KG1 (cell line): ENCODE measurements around the gene RPGRIP1L.
"Not testable (repeated sequence)": the region's sequence is repeated elsewhere in the genome, so short reads cannot be mapped to it uniquely, and the experiment has no call there.

ENCODE experiments used
- DNase-seq: peaks from one replicate; lab custom pipeline; 2025; lab: John Stamatoyannopoulos, UW

RPGRIP1L gene

DNA sequence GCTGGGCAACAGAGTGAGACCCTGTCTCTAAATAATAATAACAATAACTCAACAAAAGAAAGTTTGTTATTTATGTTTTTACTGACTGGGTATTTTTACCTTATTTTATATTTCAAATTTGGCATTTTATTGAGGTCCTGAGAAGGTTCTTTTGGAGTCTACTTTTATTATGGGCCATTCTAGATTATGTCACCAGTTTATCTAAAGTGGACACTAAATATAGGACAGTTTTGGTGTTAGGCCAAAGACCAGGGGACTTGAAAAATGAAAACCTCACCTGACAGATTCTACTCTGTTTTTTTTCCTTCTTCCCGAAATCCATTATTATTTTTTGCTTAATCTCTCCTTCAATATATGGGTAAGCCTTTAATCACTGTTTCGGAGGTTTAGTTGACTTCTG lies 8.4 kb upstream of the RPGRIP1L start:
- no peak for DNase-seq

DNA sequence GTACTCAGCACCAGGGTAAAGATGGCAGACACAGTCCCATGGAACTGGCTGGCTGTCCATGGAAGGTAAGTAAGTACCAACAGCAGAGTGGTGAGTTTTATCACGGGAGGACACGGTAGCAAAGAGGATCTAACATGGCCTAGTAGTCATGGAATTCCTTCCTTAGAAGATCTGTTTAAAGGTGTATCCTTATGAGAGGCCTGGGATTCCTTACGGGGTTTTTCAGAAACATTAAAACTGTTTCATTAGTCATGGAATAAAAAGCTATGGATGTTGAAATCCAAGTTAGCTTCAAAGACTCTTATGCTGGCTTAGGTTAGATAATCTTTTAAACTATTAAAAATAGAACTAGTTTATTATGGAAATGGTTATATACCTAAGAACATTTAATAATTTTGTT lies 7.7 kb upstream of the RPGRIP1L start:
- no peak for DNase-seq

- DNase-seq, result no peak
Measured at GRCh38 chr16:53708490-53708889, 4.8 kb upstream of the RPGRIP1L start.

- no peak for DNase-seq
Measured at GRCh38 chr16:53707671-53708070, 4.0 kb upstream of the RPGRIP1L start.

DNA sequence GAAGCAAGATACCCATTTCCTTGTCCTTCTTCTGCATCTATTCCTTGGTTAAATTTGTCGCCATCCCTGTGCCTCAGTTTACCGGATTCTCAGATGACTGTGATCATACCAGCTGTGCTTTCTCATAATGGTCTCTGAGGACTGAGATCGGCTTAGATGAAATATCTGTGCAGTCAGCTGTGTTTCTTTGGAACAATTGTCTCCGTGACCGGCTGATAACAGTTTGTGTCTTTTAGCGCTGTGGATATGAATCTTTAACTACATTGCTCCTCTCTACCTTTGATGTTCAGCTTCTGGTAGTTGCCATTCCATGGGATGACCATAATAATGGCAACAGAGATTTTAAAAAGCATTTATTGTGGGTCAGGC lies 770 bp upstream of the RPGRIP1L start:
- DNase-seq, result no peak

GRCh38 chr16:53698271-53698670 lies 5.4 kb downstream of the RPGRIP1L start:
- not testable (repeated sequence) for DNase-seq

DNA sequence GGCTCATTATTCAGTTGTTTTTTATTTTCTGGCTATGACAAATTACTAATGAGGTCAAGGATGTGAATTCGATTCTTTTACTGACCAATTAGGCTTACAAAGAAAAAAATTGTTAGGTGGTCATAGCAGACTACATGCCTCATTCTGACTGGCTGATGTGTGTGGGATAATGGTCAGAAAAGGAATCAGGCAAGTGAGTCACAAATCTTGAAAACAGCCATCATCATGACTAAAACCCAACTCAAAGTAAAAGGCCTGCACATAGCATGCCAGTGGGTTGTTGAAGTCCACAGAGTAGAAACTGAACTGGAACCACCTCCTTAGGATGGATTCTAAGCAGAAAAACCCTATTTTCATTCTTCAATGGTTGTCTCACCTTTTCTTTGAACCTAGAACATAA lies 8.6 kb downstream of the RPGRIP1L start:
- DNase-seq, result no peak

DNA sequence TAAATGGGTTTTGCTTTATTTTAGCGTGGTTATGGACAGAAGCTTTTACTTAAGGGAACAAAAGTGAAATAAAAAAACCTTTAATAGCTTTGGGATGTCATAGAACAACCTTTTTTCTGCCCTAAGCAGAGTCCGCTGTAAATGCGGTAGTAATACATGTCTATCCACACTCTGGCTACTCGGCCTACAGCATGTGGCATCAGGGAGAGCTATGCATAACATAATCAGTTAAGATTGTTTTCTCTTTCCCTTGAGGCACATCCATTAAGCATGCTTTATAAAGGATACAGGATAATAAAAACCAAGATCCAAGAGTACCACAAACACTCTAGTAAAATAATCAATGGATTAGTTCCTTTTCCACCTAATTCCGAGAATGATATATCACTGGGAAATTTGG lies 10.3 kb downstream of the RPGRIP1L start:
- no peak for DNase-seq

DNA sequence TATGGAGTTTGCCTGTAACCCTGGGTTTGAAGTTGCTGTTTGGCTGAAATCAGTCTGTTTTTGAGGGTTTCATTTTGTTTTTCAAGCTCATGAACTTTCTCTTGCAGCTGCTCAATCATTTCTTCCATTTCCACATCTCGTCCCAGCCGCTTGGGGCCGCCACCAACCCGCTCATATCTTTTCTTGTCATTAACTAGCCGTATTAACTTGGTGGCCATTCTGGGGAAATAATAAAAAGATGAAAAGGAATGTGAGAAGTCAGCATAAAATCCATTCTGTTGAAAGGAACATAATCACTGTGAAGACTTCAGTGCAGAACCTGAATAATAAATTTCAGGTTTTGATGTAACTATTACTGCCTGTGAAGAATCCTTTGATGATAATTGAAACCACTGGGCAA lies 11.5 kb downstream of the RPGRIP1L start:
- DNase-seq, result no peak

DNA sequence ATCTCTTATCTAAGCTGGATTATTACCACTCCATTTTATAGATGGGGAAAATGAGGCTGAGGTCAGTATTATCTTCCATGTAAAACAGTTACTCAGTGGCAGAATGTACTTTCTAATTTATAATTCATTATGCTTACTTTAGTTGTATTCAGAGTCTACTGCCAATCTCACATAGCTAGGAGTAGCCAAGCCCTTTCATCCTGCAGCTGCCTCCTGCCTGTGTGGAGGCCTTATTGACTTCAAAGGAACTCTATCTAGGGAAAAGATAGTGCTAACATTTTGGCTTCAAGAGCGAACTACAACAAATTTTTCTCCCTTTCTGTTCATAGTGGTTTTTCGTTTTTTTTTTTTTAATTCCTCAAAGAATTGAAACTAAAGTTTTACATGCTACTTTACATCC lies 12.9 kb downstream of the RPGRIP1L start:
- no peak for DNase-seq

GRCh38 chr16:53689636-53690035 lies 14.0 kb downstream of the RPGRIP1L start:
- no peak for DNase-seq

- no peak for DNase-seq
Measured at GRCh38 chr16:53686710-53687109, 16.9 kb downstream of the RPGRIP1L start.

- not testable (repeated sequence) for DNase-seq
Measured at GRCh38 chr16:53685334-53685733, 18.3 kb downstream of the RPGRIP1L start.

- DNase-seq, result no peak
Measured at GRCh38 chr16:53681354-53681753, 22.3 kb downstream of the RPGRIP1L start.

DNA sequence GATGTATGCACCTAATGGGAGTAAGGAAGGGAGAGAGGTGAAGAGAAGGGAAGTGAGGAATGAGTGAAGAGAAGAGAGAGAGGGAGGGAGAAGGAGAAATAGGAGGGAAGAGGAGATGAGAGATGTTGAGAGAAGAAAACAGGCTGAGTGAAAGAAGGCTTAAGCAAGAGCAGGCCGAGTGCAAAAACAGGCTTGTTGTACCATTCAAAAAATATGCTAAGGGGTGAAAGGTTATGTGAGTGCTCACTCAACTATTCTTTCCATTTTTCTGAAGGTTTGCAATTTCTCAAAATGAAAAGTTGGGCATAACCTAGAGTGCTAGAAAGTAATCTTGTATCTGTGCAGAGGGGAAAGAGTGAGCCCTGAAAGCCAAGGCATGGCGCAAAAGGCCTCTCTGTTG lies 22.9 kb downstream of the RPGRIP1L start:
- no peak for DNase-seq

GRCh38 chr16:53678756-53679343 lies 24.8 kb downstream of the RPGRIP1L start:
- no peak for DNase-seq

GRCh38 chr16:53678155-53678554 lies 25.5 kb downstream of the RPGRIP1L start:
- DNase-seq, result no peak

- no peak for DNase-seq
Measured at GRCh38 chr16:53673189-53673588, 30.5 kb downstream of the RPGRIP1L start.

DNA sequence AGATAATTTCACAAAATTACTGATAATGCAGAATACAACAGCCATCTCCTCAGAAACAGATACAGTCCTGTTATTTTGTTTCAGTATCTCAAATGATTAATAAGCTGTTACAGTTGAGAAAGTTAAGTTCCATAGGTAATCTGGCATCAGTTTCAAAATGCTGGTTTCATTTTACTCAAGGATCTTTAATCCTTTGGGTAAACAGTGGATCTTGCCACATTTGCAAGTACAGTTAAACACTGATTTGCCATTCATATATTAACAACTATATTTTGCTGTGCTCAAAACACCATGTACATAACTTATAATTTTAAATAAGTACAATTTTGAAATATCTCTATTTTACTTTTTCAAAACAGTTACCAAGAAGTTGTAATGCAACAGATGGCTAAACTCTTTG lies 31.2 kb downstream of the RPGRIP1L start:
- no peak for DNase-seq

- no peak for DNase-seq
Measured at GRCh38 chr16:53668869-53669268, 34.8 kb downstream of the RPGRIP1L start.

- DNase-seq, result no peak
Measured at GRCh38 chr16:53666786-53667415, 36.8 kb downstream of the RPGRIP1L start.

- DNase-seq, result no peak
Measured at GRCh38 chr16:53664724-53665345, 38.8 kb downstream of the RPGRIP1L start.

DNA sequence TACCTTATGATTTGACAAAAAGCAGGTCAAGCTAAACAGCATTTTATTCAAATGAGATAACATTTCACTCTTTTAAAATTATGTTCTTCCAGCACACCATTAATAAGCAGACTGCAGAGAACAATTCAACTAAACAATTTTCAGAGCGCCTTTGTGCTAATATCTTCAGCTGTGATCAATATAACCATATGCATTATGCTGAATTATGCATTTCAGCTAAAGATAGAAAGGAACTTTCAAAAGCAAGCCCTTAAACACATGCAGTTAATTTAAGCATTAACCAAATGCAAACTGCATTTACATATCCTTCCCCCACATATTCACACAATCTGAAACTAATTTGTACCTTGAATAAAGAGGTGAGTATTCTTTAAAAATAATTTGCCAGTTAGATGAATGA lies 41.6 kb downstream of the RPGRIP1L start:
- DNase-seq, result no peak

DNA sequence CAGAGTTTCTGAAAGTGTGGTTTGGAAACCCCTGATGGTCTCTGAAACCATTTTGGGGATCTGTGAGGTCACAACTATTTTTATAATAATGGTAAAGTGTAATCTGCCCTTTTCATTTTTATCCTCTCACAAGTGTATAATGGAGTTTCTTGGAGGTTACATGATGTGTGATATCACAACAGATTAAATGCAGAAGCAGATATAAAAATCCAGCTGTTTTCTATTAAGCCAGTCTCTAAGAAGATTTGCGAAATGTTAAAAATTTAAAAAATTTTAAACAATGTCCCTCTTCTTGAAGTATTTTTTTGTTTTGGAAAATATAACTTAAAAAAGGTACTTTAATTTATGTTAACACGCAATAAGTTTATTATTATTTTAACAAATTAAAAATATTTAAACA lies 48.7 kb downstream of the RPGRIP1L start:
- no peak for DNase-seq
